GM20000 (cell line): ENCODE measurements around the gene ZDHHC8.

Experiments
- DNase-seq: peaks from one replicate; pipeline ENCODE4 v3.0.0; 2012; ENCODE audit warnings: low spot score
- CTCF ChIP-seq: IDR thresholded peaks from 2 replicates; pipeline ENCODE4 v1.5.1; 2012; ENCODE audit warnings: mild to moderate bottlenecking, control low read depth; ENCODE audit errors: extremely low read depth, missing control alignments

The ZDHHC8 gene

DNA sequence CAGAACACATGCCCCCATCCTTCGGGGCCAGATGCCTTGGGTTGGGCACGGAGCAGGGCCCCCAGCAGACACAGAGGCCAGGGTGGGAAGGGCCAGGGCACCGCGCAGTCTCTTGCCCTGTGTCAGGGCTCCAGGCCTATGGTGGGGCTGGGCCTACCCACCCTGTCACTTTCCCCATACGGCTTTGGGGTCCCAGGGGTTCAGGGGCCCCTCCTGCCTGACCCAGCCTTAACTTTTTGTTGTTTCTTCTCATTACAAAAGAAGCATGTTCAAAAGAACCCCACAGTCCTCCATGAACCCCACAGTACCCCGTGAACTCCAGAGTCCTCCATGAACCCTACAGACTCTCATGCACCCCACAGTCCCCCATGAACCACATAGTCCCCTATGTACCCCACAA, 52.2 kb downstream of the ZDHHC8 start:
- DNase-seq: no peak
- TF ChIP-seq CTCF: no peak

DNA sequence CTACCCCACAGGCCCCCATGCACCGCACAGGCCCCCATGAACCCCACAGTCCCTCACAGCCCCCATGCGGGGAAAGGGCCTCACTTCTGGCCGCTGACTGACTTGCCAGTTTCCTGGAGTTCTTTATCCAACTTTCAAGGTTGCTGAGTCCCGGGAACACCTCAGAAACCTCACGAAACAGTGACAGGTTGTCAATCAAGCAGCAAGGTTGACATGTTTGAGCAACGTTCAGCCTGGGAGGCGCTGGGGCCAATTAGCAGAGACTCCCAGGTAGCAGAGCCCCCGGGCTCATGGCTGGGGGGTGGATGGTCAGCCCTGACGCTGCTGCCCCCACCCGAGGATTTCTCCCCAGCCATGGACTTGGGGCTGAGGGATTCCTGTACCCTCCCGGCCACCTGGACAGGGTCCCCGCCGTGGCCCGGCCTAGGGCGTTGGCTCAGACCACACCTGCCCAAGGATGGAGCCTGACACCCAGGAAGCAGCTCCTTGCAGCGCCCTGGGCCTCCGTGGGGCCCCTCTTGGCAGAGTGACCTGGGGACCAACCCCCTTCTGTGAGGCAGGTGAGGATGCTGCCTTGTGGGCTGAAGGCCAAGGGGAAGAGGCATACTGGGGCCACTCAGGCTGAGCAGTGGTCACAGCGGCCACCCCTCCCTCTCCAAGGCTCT, 53.0 kb downstream of the ZDHHC8 start:
- DNase-seq: no peak
- no peak for TF ChIP-seq CTCF

DNA sequence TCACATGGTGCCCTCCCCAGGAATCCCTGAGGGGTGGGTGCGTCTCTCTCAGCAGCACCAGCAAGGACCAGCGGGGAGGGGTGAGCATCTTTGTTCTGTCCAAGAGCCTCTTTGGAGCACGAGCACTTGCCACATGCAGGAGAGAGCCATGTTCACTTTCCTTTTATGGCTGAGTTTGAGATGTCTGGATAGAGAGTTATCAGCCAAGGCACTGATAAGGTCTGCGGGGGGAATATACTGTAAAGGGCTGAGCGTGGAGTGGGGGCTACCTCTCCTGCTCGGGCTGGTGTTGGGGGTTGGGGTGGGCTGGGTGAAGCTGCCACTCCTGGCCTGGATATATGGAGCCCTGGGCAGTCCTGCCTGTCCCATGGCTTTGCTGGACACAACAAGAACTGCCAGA, 54.1 kb downstream of the ZDHHC8 start:
- no peak for TF ChIP-seq CTCF
- DNase-seq: no peak

GRCh38 chr22:20186183-20186870, 54.7 kb downstream of the ZDHHC8 start:
- no peak for DNase-seq
- TF ChIP-seq CTCF: peak; percentile 1

DNA sequence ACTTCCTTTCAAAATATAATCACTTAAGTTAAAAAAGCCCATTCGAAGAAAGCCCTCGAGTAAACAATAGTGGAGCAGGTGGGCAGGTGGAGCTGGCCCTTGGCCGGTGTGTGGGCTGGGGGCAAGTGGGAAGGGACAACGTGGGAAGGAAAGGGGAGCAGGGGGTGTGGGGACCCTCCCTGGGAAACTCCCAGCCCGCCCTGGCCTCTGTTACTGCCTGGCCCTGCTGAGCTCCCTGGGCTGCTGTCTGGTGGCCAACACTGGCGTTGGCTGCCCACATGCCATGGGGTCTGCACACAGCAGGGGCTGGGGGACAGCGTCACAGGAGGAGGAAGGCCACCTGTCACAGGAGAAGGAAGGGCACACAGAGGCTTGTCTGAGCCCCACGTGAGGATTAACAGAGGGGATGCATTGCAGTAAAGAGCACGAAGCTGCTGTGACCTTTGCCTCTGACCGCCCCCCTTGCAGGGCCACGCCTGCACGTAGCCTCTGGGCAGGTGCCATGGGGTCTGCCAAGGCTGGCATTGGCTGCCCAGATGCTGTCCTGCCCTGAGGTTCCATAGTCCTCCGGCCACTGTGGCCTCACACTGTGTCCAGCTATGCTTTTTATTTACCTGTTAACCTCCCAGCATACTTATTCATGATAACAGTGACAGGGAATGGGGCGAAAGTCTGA, 55.4 kb downstream of the ZDHHC8 start:
- TF ChIP-seq CTCF: no peak
- DNase-seq: no peak

DNA sequence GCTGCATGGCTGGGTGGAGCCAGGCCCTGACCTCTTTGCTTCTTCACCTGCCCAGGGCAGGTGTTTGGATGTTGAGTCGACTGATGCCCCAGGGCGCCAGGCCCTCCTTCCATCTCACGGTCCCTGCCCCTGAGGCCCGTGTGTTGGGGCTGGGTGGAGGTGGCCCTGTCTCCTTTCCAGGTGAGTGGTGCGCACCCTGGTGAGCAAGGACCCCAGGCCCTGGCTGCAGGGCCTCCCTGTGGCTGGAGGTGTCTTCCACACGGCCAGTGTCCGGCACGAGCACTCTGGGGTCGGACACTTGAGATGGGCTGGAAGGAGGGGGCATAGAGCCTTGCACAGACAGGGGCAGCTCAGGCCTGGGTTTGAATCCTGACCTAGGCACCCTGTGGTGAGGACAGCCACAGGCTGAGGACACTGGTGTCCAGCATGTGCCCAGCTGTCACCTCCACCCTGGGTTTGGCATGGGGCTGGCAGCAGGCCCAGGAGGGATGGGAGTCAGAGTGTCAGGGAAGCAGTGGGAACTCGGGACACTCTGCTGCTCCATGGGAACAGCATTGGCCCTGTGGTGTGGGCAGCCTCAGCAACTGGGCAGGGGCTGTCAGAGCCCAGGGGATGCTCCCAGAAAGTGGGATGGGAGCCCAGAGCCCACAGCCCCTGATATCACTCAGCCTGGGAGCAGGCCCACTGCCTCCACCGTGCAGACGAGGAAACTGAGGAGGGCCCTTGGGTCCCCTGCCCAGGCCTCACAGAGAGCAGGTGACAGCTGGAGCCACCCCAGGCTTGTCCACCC, 56.4 kb downstream of the ZDHHC8 start:
- DNase-seq: no peak
- TF ChIP-seq CTCF: no peak

DNA sequence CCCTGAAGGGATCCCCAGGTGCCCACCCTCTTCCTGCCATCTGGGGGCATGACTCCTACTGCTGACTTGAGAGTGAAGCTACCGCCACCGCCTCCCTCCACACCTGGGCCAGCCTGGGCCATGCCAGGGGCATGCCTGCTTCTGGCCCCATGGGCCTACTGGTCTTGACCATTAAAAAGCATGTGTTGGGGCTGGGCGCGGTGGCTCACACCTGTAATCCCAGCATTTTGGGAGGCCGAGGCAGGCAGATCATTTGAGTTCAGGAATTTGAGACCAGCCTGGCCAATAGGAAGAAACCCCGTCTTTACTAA, 56.9 kb downstream of the ZDHHC8 start:
- TF ChIP-seq CTCF: no peak
- no peak for DNase-seq
